Activated T-cell treated with anti-CD3 and anti-CD28 coated beads, Interleukin-2, amount 50 U/mL, for 72 hours (primary cell): ENCODE results near the gene NUTF2. TPM values are rescaled to one million over a fixed set of nuclear protein-coding genes. Genes with fewer than 3 reads are reported as not detected.
A peak's percentile ranks its signal among the peaks of the same experiment; 100 is the strongest.

Source experiments
- ATAC-seq, 2 donors: fragments of 150-1000 bp; cut with Tn5 transposase; replicated peaks in 1 of 2; 2 replicates each; pipeline ENCODE4 v1.10.0; 2021; ENCODE audit warnings: moderate library complexity in 2 of 2, mild to moderate bottlenecking in 1 of 2
- DNase-seq, 2 donors: peaks; one replicate each; pipeline ENCODE4 v3.0.0; 2021 to 2022; ENCODE audit warnings: mixed read lengths in 1 of 2
- H3K27ac Mint-ChIP-seq: one replicate; pipeline ENCODE4 v1.8.0; 2022; ENCODE audit warnings: mild to moderate bottlenecking, moderate library complexity, mixed read lengths
- H3K27me3 Mint-ChIP-seq: one replicate; pipeline ENCODE4 v1.8.0; 2022; ENCODE audit warnings: low read depth, mixed read lengths
- H3K36me3 Mint-ChIP-seq, 2 donors: one replicate each; pipeline ENCODE4 v1.8.0; 2022; ENCODE audit warnings: mixed read lengths in 2 of 2, mild to moderate bottlenecking in 1 of 2; ENCODE audit not compliant: insufficient read depth in 2 of 2
- H3K4me1 Mint-ChIP-seq: one replicate; pipeline ENCODE4 v1.8.0; 2022; ENCODE audit warnings: low read depth, mixed read lengths
- H3K4me3 Mint-ChIP-seq, 2 donors: one replicate each; pipeline ENCODE4 v1.8.0; 2022; ENCODE audit warnings: mild to moderate bottlenecking in 2 of 2, mixed read lengths in 2 of 2, moderate library complexity in 2 of 2
- H3K9me3 Mint-ChIP-seq, 2 donors: one replicate each; pipeline ENCODE4 v1.8.0; 2022; ENCODE audit warnings: mixed read lengths in 2 of 2
- total RNA-seq, 2 donors: library from RNA; stranded (reverse); gene quantifications; one replicate each; pipeline ENCODE4 v1.2.3, GENCODE V29; 2022

NUTF2 gene
- 10 to 100 TPM; 80.8 to 90.1 TPM for total RNA-seq

DNA sequence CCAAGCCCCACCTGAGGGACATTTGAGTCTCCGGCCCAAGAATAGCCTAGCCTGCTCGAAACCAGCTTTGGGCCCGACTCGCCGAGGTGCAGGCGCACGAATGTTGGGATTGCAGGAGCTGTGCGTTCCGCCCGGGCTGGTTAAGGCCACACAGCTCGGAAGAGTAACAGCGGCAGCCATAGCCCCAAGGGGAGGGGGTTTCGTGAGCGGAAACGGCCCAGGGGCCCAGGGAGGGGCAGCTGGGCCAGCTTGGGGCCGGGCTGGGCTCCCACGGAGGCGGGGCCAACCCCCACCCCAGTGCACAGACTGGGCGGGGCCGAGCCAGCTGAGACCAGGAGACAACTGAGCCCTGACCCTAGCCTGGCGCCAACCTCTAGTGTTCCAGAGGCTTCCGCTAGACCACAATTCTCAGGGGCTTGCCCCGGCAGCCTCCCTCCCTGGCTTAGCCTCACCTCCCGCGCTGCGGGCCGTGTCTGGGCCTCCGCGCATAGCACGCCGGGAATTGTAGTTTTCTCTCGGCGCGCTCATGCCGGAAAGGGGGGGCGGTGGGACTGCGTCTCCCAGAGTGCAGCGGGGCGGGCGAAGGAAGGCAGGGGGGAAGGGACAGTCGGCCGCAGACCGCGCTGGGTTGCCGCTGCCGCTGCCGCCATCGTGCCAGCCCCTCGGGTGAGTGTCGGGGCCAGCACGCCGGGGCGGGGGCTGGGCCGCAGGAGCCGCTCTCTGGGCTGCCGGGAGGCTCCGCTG, at the start of gene NUTF2:
TSS of gene NUTF2 (plus strand) at position 614 of the 744 bp plus-strand sequence. CDS start 18,198 bp downstream, outside the sequence.
- H3K4me1 Mint-ChIP-seq: peaks cover 59% of the 10 kb centered on the region
- H3K27ac Mint-ChIP-seq: peak within 1 kb of the TSS; percentile 95
- ATAC-seq (peak; percentile 72 to 73), DNase-seq (peak; percentile 97)
- no peaks in the 10 kb centered on the region for H3K9me3 Mint-ChIP-seq
- H3K27me3 Mint-ChIP-seq: no peaks in the 10 kb centered on the region
- H3K4me3 Mint-ChIP-seq: peak within 1 kb of the TSS; percentile 98 to 100
- peaks cover 5% of the 10 kb centered on the region in 2 donors for H3K36me3 Mint-ChIP-seq

DNA sequence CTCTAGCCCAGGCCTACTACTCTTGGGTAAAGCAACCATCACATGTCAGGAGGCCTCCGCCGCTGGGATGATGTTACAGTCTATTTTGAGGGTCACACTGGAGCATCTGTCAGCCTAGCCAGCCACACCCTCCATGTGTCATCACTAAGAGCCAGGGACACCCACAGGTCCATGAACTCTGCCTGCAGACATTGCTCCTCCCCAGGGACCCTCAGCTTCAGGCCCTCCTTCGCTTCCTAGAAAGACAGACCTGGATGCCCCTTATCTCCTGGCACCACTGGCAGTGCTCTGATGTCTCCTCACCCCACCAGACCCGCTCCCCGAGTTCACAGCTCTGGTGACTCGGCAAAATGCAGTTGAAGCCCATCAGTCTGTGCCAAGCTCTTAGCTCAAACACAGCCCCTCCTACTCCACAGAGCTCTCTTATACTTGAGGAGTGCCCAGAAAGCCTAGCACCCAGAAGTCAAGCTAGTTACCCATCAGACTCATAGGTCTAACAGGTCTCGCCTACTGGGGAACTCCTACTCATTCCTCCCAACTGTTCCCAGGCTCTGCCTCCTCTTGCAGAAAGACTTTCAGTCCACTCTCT, 46.3 kb upstream of the NUTF2 start:
- H3K36me3 Mint-ChIP-seq: peaks cover 9 to 23% of the 10 kb centered on the region in 2 donors
- no peaks in the 10 kb centered on the region for H3K27me3 Mint-ChIP-seq
- DNase-seq (no peak), ATAC-seq (no peak)
- H3K27ac Mint-ChIP-seq: peak overlapping the region; percentile 66
- H3K4me3 Mint-ChIP-seq: no peak overlapping the region
- H3K4me1 Mint-ChIP-seq: peaks cover 60% of the 10 kb centered on the region
- H3K9me3 Mint-ChIP-seq: no peaks in the 10 kb centered on the region

DNA sequence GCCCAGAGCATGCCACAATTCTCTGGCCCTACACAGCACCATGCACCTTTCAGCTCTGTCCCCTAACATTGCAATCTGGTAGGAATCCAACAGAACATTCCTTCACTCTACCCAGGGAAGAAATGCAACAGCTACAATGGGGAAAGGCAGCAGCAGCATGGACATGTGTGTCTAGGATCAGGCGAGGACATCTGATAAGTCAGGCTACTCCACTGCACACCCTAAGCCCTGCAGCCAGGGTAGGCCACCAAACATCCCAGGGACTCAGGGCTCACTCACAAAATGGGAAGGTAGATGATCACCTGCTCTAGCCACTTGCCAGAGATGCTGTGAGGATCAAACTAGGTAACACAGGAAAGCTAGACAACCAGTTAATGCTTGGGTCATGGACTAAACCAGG, 45.5 kb upstream of the NUTF2 start:
- peaks cover 9 to 23% of the 10 kb centered on the region in 2 donors for H3K36me3 Mint-ChIP-seq
- H3K27ac Mint-ChIP-seq: peak overlapping the region; percentile 79
- H3K27me3 Mint-ChIP-seq: no peaks in the 10 kb centered on the region
- no peak overlapping the region for H3K4me3 Mint-ChIP-seq
- DNase-seq (no peak), ATAC-seq (no peak)
- peaks cover 63% of the 10 kb centered on the region for H3K4me1 Mint-ChIP-seq
- H3K9me3 Mint-ChIP-seq: no peaks in the 10 kb centered on the region

DNA sequence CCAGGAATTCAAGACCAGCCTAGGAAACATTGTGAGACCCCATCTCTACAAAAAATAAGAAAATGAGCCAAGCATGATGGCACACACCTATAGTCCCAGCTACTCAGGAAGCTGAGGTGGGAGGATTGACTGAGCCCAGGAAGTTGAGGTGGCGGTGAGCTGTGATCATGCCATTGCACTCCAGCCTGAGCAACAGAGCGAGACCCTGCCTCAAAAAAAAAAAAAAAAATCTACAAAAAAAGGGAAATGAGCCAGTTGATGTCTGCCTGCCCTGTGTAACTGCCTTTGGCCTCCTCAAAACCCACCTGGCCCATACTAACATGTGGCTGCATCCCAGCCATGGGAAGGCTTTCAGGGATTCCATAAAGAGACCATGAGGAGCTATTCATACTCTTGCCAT, 44.9 kb upstream of the NUTF2 start:
- DNase-seq: peak; percentile 41 to 47
- Mint-ChIP-seq H3K27me3 (no peaks in the 10 kb centered on the region), H3K9me3 (no peaks in the 10 kb centered on the region), H3K4me1 (peaks cover 64% of the 10 kb centered on the region), H3K4me3 (peak overlapping the region; percentile 32 to 61), H3K36me3 (peaks cover 9 to 23% of the 10 kb centered on the region in 2 donors), H3K27ac (peak overlapping the region; percentile 79)
- no peak for ATAC-seq

DNA sequence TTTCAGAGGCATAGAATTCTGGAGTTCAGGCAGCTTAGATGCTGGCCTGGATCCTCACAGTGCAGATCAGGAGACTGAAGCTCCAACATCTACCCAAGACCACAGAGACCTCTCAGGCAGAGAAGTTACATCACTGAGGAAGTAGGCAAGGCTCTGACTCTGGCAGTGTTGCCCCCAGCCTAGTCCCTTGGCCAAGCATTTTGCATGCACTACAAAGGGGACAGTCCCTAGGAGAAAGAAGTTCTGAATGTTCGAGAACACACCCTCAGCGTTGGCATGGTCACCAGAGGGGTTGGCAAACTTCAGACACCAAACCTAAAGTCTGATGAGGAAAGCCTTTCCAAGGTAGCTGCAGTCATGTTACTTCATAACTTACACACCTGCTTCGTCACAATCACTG, 42.8 kb upstream of the NUTF2 start:
- Mint-ChIP-seq H3K4me3 (peak overlapping the region; percentile 42 to 53), H3K9me3 (no peaks in the 10 kb centered on the region), H3K27me3 (no peaks in the 10 kb centered on the region), H3K36me3 (peaks cover 9 to 21% of the 10 kb centered on the region in 2 donors), H3K4me1 (peaks cover 69% of the 10 kb centered on the region), H3K27ac (no peak overlapping the region)
- DNase-seq (peak; percentile 32 to 42), ATAC-seq (no peak)

DNA sequence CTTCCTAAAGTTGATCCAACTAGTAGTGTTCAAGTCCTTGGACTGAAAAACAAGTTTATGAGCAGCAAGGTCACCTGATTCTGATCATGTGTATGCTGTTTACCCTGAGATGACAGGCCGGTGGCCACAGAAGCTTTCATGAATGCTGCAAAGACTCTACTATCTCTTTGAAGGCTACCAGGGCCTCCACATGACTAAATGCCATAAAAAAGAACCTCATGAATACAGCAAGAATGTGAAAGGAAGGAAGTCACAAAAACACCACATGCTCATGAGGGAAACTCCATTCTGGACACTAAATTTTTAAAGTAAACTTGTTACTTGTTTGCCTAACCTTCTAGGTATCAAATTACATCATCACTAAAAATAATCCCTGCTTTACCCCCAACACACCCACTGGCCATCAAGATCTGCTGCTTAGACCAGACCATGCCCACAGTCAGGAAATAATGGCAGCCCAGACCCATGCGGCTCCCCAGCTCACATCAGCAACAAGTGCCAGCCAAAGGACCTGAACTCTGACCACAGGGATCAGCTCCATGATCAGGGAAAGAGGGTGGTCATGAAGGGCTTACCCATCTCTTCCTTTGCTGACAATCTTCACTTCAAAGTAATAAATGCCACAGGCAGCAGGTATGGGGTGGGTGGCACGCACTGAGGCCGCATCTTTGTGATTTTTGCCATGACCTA, 41.7 kb upstream of the NUTF2 start:
- DNase-seq (peak in 1 of 2 donors; percentile 9), ATAC-seq (no peak)
- peak overlapping the region; percentile 94 to 97 for H3K4me3 Mint-ChIP-seq

DNA sequence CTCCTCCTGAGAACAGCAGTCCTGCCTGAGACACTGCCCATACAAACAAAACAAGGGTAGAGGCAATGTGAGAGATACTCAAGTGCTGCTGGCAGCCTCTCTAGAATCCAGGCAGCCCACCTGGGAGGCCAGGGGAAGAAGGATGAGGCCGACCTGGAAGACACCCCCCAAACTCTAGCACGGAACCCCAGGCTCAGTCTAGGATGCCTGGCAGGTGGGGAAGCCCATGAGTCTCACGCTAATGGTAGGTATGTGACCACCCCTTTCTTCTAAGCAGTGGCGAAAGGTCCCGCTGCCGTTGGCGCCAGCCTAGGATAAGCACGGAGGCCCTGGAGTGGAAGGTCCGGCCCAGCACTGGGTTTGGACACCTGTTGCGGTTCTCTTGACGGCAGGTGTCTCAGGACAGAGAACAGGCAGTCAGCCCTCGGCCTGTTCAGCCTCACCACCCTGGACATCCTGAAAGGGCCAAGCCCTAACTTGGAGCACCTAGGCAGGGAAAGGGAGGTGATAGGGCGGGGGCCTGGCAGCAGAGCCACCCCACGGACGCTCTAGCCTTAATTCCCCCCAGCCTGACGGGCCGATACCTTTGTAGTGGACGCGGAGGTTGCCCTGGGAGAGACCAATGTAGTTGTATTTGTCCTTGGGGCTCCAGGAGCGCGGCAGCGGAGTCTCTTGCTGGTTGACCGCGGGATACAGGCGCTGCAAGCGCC, 40.9 kb upstream of the NUTF2 start:
- no peak for ATAC-seq
- peak overlapping the region; percentile 47 for H3K27ac Mint-ChIP-seq
- H3K9me3 Mint-ChIP-seq: no peaks in the 10 kb centered on the region
- H3K4me3 Mint-ChIP-seq: peak overlapping the region; percentile 94 to 97
- peaks cover 54% of the 10 kb centered on the region for H3K4me1 Mint-ChIP-seq
- peaks cover 9 to 16% of the 10 kb centered on the region in 2 donors for H3K36me3 Mint-ChIP-seq
- peak; percentile 12 to 15 for DNase-seq
- no peaks in the 10 kb centered on the region for H3K27me3 Mint-ChIP-seq

More for the DNA sequence above, 41.7 kb upstream of the NUTF2 start:
- Mint-ChIP-seq H3K4me1 (peaks cover 63% of the 10 kb centered on the region), H3K27ac (peak overlapping the region; percentile 47), H3K27me3 (no peaks in the 10 kb centered on the region), H3K9me3 (no peaks in the 10 kb centered on the region), H3K36me3 (peaks cover 9 to 19% of the 10 kb centered on the region in 2 donors)

DNA sequence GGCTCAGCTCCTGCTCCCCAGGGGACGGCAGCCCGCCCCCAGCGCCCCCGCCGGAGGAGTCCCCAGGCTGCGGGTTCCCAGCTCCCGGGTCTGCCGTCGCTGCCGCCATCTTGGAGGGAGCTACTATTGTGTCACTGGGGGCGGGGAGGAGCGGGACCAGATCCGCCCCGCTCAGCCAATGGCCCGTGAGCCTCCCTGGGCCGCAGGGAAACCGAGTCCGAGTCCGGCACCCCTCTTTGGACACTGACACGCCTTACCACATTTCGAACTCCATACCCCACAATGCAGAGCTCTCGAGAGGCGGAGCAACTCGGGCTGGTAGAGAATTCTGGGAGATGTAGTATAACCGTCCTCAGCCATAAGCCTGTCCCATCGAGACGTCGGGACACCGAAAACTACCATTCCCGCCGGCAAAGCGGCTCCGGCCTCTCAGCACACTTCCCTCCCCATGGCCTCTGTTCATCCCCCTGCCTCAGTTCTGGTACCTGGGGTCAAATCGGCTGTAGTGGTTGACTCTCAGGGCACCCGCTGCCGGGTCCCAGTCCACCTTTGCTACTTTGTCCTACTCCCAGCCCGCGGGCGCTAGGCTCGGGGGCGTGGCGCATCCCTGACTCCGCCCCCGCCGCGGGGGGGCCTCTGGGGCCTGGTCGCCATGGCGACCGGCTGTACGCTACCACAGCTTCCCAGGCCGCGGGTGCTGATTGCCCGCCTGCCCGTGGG, 40.1 kb upstream of the NUTF2 start, which contains the start of the genes RANBP10 and TSNAXIP1:
TSS of gene RANBP10 (minus strand) at position 133 of the 720 bp plus-strand sequence. CDS start at position 109, 24 bp downstream.
TSS of gene TSNAXIP1 (plus strand) at position 462 of the 720 bp plus-strand sequence. CDS start 261 bp downstream, outside the sequence.
- no peaks in the 10 kb centered on the region for H3K27me3 Mint-ChIP-seq
- DNase-seq (peak; percentile 96 to 98), ATAC-seq (peak; percentile 95 to 96)
- H3K4me1 Mint-ChIP-seq: peaks cover 47% of the 10 kb centered on the region
- peak within 1 kb of the TSS; percentile 94 to 97 for H3K4me3 Mint-ChIP-seq
- peak within 1 kb of the TSS; percentile 87 for H3K27ac Mint-ChIP-seq
- peaks cover 9 to 15% of the 10 kb centered on the region in 2 donors for H3K36me3 Mint-ChIP-seq
- H3K9me3 Mint-ChIP-seq: no peaks in the 10 kb centered on the region

DNA sequence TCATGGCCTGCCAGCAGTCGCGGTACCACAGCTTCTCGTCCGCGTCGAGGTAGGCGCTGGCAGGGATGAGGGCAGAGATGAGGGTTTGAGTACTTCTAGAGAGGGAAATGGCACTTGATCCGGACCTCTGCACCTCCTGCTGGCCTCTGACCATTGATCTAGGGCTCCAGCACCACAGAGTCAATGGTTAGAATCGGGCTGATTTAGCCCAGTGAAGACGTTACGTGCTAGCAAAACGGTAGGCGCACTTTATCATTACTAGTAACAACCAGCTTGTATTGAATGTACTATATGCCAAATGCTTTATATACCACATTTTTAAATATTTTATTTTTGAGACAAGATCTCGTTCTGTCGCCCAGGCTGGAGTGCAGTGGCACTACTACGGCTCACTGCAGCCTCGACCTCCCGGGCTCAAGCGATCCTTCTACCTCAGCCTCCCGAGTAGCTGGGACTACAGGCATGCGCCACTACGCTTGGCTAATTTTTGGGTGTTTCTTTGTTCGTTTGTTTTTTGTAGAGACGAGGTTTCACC, 39.5 kb upstream of the NUTF2 start:
- Mint-ChIP-seq H3K4me1 (peaks cover 41% of the 10 kb centered on the region), H3K27me3 (no peaks in the 10 kb centered on the region), H3K36me3 (peaks cover 9 to 10% of the 10 kb centered on the region in 2 donors), H3K27ac (peak overlapping the region; percentile 87), H3K9me3 (no peaks in the 10 kb centered on the region), H3K4me3 (peak overlapping the region; percentile 94 to 97)
- no peak for DNase-seq
- ATAC-seq: no peak

DNA sequence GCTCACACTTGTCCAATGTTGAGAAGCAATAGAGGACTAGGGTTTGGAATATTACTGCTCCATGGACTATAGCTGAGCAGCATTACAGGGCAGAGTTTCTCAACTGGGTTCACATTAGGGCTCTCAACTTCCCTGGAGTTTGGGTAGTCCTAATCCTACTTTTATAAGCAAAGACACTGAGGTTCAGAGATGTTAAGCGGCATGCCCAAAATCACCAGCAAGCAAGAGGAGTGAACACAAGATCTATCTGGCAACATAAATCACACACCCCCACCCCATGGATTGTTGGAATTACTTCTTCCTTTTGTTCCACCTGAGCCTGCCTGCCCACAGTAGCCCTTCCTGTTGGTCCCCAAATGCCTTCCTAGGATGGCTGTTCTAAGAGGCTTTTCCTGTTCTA, 34.8 kb upstream of the NUTF2 start:
- H3K27me3 Mint-ChIP-seq: no peaks in the 10 kb centered on the region
- DNase-seq: no peak

DNA sequence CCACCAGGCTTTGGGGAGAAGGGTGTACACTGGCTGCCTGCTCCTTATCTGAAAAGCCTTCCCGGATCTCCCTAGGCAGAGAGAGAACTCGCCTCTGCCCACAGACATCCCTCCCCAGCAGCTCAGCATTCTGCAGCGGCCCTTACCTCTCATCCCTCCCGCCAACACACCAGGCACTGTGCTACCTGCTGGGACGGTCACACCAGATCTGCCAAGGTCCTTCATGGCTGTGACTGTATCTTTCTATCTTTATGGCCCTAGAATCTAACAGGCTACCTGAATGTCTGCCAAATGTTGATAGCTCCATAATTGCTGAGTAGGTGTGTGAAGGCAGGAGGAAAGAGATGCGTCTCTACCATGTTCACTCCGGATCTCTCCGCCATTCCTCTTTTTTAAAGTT, 32.2 kb upstream of the NUTF2 start:
- H3K4me1 Mint-ChIP-seq: peaks cover 9% of the 10 kb centered on the region

More for the DNA sequence above, 34.8 kb upstream of the NUTF2 start:
- no peak for ATAC-seq
- Mint-ChIP-seq H3K36me3 (no peaks in the 10 kb centered on the region), H3K4me3 (no peak overlapping the region), H3K27ac (no peak overlapping the region), H3K9me3 (no peaks in the 10 kb centered on the region), H3K4me1 (peaks cover 14% of the 10 kb centered on the region)

More for the DNA sequence above, 32.2 kb upstream of the NUTF2 start:
- DNase-seq (no peak), ATAC-seq (no peak)
- Mint-ChIP-seq H3K9me3 (no peaks in the 10 kb centered on the region), H3K36me3 (no peaks in the 10 kb centered on the region), H3K27ac (no peak overlapping the region), H3K27me3 (no peaks in the 10 kb centered on the region), H3K4me3 (no peak overlapping the region)
